ENCODE data around the gene VCL.

- TF ChIP-seq CTCF (IDR thresholded peaks at IDR 0.05) = no peak
- TF ChIP-seq POLR2A (IDR thresholded peaks at IDR 0.05) = no peak
Measured at GRCh38 chr10:74036474-74036873, 38.6 kb downstream of the VCL start.

Measured in transverse colon (tissue), 3 donors.